GM11168 (cell line): ENCODE results near the gene TRABD2B.

Experiments used
- in situ Hi-C: fragments of 300-500 bp; cut with MboI; formaldehyde crosslinking; loops from one replicate; pipeline ENCODE4 v1.12.0; 2022; ENCODE audit warnings: low sequenced_read_pairs; ENCODE audit not compliant: unreplicated experiment

The TRABD2B gene

DNA sequence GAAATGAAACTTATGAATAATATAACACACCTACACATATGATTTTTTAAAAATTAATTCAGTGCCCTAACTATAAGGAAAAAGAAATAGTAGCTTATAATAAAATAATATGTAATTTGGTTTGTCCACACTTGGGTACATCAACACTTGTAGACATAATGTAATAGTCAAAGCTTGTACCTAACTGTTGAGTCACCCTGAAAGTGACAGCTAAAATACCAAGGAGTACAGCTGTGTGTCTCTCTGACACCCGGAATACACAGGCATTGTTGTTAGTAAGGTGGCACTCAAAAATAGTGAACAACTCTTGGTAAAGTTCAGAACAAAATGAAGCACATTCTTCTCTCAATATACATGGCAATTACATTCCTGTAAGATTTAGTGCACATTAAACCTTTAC lies 243.4 kb downstream of the TRABD2B start:
- in situ Hi-C loops, result no loop called here

DNA sequence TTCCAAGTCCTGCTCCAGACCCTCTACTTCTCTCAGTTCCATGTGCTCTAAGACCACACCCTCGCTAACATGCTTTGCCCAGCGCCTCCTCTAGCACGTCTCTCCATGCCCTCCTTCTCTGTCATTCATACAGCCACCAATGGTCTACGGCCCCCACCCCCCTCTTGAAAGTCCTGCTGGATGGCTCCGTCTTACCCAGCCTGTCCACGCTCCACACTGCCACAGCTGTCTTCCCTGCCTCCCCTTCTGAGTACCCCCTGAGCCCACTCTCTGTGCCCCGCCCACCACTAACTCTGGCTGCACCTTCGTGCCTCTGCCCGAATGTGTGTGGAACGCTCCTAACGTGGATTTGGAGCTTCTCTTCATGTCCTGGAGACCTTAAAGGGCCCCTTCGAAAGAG lies 244.6 kb downstream of the TRABD2B start:
- in situ Hi-C loops, result no loop called here

DNA sequence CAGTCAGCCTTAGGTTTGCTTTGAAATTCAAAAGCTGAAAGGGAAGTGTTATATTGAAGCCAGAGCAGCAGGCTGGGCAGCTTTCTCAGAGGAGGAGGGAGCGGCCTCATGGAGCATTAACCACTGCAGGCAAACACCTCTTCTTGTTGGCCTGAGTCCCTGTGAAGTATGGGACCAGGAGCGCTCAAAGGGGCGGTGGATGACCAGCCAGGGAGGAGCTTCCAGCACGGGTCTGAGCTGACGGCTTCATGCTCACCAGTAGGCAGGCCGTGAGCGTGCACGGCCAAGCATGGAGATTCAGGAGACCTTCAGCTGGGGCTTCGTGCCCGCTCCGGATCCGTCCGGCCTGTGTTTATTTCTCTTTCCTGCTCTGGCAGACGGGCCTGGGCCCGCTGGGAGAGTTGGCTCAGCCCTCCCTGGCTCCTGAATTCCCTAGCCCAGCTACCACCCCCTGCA lies 245.2 kb downstream of the TRABD2B start:
- in situ Hi-C loops, result no loop called here

DNA sequence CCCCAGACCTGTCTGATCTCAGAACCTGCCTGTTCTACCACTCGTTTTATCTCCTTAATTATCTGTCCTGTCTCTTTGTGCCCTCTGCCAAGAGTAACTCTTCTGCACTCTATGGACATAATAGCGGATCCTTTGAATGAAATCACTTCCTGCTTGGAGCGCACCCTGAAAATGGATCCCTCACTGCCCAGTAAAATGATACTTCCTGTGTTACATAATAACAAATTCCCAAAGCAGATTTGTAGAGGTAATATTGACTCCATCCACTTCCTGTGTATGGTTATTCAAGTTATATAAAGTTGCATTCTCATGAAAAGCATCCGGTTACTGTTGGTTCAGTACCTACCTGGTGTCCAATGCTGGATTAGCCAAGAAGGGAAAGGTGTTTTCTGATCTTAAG lies 246.0 kb downstream of the TRABD2B start:
- in situ Hi-C loops, result no loop called here

DNA sequence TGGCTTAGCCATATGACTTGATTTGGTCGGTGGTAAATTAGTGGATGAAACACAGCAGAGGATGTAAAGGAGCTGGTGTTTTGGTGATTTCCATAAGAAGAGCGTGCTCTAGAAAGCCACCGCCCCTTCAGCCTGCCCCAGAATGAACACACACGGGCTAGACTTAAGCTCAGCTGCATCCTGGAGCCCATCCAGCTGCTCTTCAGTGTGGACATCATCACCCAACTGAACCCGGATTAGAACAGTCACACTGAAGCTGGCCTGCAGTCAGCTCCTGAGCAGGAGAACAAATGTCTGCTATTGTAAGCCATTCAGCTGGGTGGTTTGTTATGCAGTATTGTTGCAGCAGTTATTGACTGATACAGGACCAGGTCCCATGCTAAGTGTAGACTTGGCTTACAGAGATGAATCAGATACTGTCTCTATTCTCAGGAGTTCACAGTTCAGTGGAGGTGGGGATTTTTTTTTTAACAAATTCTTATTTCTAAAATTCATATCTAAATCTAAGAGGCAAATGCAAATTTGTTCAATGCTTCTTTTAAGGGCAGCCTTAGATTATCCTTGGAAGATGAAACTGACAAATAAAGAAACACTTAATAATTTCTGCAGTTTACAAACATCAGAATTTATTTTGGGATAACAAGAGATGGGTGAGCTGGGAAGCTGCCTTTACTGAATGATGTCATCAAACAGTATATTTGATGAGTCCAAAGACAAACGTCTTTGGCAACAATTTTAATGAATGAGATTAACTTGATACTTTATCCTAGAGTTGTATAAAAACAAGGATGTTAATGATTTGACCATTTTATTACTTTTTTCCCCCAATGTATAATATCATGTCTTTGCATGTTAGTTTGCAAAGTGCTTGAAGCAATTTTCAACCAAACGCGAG lies 251.2 kb downstream of the TRABD2B start:
- in situ Hi-C loops, result no loop called here

DNA sequence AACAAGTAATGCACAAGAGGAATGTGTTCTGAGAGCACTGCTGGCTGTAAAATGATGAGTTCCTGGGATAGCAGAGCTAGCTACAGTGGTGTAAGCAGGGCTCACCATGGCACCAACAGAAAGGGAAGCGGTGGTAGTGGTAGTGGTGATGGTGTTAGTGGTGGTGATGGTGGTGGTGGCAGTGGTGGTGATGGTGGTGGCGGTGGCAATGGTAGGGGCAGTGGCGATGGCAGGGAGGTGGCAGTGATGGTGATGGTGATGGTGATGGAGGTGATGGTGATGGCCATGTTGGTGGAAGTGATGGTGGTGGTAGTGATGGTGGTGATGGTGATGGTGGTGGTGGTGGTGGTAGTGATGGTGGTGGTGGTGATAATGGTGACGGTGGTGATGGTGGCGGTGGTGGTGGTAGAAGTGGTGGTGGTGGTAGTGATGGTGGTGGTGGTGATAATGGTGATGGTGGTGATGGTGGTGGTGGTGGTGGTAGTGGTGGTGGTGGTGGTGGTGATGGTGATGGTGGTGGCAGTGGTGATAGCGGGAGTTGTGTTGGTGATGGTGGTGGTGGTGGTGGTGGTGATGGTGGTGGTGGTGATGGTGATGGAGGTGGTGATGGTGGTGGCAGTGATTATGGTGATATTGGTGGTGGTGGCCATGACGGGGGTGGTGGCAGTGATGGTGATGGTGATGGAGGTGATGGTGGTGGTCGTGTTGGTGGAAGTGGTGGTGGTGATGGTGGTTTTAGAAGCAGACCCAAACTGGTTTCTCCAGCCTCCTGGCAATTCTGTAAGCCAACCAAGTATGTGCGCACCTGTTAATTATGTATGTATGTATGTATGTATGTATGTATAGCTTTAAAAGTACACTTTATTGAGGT lies 254.1 kb downstream of the TRABD2B start:
- in situ Hi-C loops, result no loop called here

DNA sequence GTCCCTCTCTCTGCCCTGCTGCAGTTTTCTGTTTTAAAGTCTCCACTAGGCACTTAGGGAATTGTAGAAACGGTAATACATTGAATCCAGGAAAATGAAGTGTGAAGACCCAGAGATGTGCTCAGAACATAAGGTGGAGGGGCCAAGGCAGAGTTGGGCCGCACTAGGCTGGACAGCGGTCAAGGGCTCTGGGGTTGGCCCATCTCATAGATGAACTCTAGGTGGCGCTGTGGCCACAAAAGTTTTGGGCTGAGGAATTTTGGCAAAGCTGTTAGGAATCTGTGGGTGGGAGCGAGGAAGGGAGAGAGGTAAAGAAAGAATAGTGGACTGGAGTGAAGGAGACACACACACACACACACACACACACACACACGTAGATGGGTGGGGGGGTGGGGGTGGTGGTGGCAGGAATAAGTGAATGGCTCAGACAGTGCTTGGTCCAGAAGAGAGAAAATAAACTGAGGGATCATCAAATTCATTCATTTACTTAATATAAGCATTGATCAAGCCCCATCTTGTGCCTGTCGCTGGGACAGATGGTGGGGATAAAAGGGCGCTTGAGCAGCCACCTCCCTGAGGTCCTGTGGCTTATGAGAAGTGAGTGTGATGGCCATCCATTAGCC lies 258.5 kb downstream of the TRABD2B start:
- in situ Hi-C loops, result no loop called here

DNA sequence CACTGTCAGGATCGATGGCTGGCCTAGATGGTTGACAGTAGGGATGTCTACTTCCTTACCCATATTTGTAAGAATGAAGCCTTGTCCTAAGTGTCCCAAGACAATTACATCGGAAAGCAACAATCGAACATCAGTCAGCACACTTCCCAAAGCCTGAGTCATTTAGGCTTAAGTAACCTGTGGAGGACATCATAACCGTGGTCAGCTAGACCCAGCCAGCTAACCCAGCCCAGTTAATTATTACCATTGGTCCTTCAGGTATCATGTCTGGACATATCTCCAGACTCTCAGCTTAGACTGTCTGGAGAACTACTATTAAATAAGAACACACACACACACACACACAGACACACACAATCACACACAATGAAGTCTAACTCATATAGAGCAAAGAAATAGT lies 264.7 kb downstream of the TRABD2B start:
- in situ Hi-C loops, result no loop called here

DNA sequence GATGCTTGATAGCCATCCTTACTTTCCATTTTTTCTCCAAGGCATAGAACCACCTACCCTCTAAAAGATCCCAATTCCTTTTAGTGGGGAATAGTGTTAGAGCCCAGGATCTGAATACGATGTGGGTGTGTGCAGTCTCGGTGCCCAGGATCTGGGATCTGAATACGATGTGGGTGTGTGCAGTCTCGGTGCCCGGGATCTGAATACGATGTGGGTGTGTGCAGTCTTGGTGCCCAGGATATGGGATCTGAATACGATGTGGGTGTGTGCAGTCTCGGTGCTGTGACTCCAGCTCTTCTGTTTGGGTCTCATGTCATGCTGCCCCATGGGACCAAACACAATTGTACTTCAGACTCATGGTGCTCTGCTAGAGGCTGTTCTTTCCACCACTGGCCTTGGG lies 265.5 kb downstream of the TRABD2B start:
- in situ Hi-C loops, result no loop called here

DNA sequence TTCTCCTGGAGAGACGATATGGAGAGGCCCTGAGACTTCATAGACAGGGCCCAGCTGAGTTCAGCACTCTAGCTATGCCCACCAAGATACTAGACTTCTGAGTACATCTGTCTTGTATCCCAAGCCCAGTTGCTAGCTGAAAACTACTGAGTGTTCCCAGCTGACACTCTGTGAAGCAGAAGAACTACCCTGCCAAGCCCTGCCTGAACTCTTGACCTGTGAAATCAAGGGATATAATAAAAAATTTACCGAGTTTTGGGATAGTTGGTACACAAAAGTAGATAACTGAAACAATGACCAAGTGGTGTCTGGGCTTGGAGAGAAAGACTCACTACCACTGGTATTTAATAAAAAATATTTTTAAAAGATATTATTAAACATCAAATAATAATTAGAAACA lies 267.5 kb downstream of the TRABD2B start:
- in situ Hi-C loops, result no loop called here

DNA sequence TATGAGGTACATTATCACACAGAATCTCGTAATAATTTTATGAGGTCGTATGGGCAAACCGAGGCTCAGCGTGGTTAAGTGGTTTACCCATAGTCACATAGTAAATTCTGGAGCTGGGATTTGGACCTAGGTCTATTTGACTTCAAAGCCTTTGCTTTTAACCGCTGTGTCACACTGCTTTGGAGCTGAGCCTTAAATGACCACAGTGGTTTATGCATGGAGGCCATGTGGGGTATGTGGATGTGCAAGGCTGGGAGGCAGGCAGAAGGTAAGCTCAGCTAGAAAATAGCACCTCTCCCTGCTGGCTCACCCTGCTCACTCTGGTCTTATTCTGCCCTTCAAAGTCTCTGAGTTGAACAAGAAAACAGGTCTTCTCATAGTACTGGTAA lies 269.5 kb downstream of the TRABD2B start:
- in situ Hi-C loops, result no loop called here

DNA sequence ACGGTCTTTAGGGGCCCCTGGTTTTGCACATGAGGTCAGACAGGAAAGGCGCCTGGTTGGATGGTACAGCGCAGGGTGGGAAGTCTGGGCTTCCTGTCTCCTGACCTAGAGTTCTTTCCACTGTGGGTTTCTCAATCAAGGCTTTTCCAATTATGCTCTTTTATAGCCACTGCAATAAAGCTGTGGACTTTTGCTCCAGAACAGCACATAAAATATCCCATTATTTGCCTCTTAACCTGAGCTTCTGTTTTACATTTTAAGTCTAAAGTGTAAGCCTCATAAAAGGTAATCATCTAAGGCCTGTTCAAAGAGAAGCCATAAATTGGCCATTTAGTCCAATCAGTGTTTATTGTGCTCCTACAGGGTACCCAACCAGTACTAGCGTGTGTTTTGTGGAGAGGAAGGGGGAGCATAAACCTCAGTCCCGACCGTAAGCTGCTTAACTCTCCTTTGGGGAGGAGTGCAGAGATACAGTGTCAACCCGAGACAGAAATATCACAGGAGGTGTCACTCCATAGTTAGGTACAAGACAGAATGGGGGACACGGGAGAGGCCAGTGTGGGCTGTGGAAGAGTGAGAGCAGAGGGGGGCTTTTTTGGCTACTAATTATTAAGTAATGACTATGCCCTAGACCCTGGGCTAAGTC lies 270.0 kb downstream of the TRABD2B start:
- in situ Hi-C loops, result no loop called here

DNA sequence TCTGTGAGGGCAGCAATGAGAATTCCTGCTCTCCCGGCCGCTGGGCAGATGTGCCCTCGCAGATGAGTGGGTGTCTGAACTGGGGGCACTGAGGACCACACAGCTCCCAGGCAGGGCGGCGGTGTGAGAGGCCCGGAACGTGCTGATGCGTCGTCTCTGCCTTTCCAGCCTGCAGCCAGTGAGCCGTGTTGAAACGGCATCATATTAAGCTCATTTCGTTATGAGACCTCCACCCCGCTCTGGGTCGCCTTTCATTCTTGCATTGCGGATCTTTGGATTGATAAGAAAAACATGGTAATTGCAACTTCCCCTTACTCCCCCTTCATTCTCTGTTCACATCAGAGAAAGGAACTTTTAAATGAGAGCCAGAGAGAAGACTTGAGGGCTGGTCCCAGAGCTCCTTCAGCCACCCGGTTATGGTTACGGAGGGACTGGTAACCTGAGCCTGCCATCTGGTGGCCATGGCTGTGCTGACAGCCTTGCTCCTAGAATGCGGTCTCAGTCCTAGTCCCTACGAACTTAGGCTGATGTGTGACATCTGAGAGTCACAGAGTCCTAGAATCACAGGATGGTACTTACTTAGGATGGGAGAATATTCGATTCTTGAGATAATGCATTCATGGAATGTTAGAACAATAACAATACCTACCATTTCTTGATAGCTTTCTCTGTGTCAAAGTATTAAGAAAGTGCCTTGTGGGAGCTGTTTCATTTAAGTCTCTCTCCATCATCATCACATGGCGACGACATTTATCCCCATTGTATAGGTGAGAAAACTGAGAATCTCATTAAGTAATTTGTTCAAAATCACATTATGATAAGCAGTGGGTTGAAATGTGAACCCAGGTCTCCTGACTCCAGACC lies 271.0 kb downstream of the TRABD2B start:
- in situ Hi-C loops, result no loop called here

DNA sequence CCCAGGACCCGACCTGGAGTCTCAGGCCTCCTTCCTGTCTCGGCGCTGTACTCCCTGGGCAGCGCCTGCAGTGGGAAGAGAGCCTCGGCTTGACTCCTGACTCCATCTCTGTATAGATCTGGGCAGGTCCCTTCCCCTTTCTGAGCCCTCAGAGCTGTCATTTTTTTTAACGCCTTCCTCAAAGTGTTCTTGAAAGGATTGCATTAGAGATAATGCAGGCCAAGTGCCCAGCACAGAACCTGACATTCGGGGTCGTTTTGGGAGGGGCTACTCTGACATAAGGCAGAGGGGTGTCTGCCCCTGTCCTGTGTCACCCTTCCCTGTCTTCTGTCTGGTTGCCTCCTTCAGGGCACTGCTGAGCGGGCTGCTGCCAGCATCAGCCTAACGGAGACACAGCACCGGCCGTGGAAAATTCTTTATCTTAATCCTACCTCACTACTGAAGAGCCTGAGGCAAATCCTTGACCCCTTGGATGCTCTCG lies 271.6 kb downstream of the TRABD2B start:
- in situ Hi-C loops, result no loop called here

DNA sequence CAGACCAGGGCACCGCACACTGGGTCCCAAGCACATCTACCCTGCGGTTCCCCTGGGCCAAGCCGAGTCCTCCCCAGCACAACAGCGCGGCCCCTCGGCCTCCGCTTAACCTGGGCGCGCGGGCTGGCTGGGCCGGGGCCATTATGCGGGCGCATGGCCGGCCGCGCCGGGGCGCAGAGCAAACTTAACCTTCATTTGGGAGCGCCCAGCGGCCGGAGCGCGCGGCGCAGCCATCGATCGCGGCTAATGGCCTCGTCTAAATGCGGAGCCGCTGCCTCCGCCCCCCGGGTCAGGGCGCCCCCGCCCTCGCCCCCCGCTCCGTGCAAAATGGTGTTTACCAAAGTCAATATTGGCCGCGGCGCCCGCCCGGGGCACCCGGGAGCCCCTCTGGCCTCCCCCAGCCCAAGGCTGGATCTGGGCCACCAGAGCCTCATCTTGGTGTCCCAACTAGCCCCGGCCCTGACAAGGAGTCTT lies 272.1 kb downstream of the TRABD2B start:
- in situ Hi-C loops, result loop anchor here (25.0 kb wide), 1 partner anchor 538 kb away; the partner anchor contains the start of gene PDZK1IP1

DNA sequence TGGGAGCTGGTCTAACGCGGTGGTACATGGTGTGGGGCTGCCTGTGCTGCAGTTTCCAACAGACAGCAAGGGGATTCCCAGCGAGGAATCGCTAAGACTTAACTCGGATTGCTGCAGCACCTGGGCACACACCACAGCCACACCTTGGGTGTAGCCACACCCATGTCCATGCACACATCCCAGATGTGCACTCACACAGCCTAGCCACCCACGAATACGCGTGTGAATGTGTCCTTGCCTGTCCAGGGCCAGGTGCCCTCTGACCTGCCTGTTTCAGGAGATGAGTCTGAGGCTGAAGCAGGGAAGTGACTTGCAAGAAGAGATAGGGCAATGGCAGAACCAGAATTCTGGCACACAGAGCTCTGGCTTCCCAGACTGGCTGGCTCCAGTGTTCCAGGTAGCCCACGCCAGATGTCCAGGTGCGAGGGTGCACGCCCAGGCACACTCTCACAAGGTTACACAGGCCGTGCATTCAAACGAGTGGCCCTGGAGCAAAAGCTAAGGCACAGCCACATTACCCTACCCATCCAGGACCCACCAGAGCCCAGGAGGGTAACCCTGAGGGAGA lies 272.7 kb downstream of the TRABD2B start:
- in situ Hi-C loops, result loop anchor here (25.0 kb wide), 1 partner anchor 537 kb away; the partner anchor contains the start of gene PDZK1IP1

DNA sequence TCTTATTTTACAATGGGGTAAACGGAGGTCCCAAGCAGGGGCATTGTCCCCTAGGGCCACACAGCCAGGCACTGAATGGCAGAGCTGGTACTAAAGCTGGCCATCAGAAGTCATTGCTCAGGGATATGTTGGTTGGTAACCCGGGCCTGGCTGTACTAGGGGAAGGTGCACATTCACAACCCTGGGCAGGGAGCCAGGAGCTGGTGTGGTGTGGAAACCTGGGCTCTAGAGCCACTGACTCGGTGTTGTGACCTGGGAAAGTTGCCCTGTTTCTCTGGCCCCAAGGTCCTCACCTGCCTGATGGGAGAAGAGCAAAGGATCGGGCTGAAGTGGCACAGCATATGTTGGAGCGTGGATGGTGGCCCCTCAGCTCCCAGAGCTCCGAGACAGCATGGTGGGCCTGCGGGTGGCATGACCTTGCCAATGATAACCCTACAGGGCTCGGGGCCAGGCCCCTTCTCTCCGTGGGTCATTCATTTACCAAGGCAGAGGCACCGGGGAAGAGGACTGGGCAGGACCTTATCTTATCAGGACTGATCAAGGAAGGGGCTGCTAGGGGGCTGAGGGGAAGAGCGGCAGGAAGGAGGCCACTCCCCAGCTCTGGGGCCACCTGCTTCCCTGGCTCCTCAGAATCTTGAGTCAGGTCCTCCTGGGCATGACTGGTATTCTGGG lies 274.1 kb downstream of the TRABD2B start:
- in situ Hi-C loops, result loop anchor here (25.0 kb wide), 1 partner anchor 536 kb away; the partner anchor contains the start of gene PDZK1IP1

DNA sequence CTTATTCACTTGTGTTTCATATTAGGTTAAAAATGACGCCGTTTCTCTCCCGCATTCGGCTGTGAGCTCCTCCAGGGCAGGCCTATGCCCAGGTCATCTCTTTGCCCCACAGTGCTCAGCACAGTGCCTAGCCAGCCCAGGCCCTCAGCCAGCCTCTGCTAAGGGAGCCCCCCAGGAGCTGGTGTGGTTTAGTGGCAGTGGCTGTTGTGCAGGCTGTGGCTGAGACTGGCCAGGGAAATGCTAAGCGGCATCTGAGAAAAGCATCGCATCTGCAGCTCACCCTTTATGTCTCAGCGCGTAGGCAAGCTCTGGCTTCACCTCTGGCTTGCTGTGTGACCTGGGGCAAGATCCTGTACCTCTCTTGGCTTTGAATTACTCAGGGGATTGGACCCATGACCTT lies 275.1 kb downstream of the TRABD2B start:
- in situ Hi-C loops, result loop anchor here (25.0 kb wide), 1 partner anchor 535 kb away; the partner anchor contains the start of gene PDZK1IP1
